GM12878 (cell line): Measurements from ENCODE around the gene LTA.

Source experiments
- CBX5 ChIP-seq: sonication (generic); IDR thresholded peaks from 2 replicates; pipeline ENCODE4 v1.6.1; 2016; ENCODE audit warnings: low read depth, moderate library complexity, mild to moderate bottlenecking, inconsistent platforms
- CHD2 ChIP-seq: IDR thresholded peaks from 2 replicates; pipeline ENCODE4 v1.6.1; 2011; ENCODE audit warnings: low read depth, low read length, improper control_type of control experiment, borderline replicate concordance
- CTCF ChIP-seq, 3 experiments: IDR thresholded peaks in 2 of 3; conservative IDR thresholded peaks in 1 of 3; 2 replicates each; pipeline ENCODE4 v1.5.1; 2011; ENCODE audit warnings: low read depth in 3 of 3, low read length in 3 of 3, mild to moderate bottlenecking in 3 of 3, control low read depth in 2 of 3, moderate library complexity in 2 of 3, inconsistent platforms in 1 of 3, mixed read lengths in 1 of 3; ENCODE audit not compliant: control insufficient read depth in 2 of 3, insufficient read depth in 1 of 3; ENCODE audit errors: extremely low read depth in 1 of 3
- EZH2 ChIP-seq: IDR thresholded peaks from 2 replicates; pipeline ENCODE4 v1.6.1; 2012; ENCODE audit warnings: low read depth, mild to moderate bottlenecking, control low read depth, inconsistent platforms, low read length, borderline replicate concordance; ENCODE audit not compliant: control insufficient read depth
- POLR2A ChIP-seq: IDR thresholded peaks from 2 replicates; pipeline ENCODE4 v1.6.1; 2011; ENCODE audit warnings: low read depth, mild to moderate bottlenecking, low read length
- RBBP5 ChIP-seq: fragments of 200-600 bp; sonication (generic); conservative IDR thresholded peaks from 2 replicates; pipeline ENCODE4 v1.6.1; 2016
- RFX5 ChIP-seq: IDR thresholded peaks from 2 replicates; pipeline ENCODE4 v1.6.1; 2011; ENCODE audit warnings: low read depth, low read length, improper control_type of control experiment

- TF ChIP-seq CBX5 (no peak), CTCF (IDR thresholded peaks at IDR 0.05 in 2 of 3, conservative IDR thresholded peaks at IDR 0.05 in 1 of 3; ENCODE audit: control insufficient read depth in 2 of 3, extremely low read depth in 1 of 3, insufficient read depth in 1 of 3, low read depth in 3 of 3, low read length in 3 of 3) (no peak), CHD2 (no peak), RFX5 (no peak), EZH2 (no peak), POLR2A (no peak), RBBP5 (no peak)
Measured at GRCh38 chr6:31568537-31568961, 3.5 kb upstream of the LTA start.
